WTC11 (cell line): ENCODE results near the gene ADIPOR2. TPM values are rescaled to one million over a fixed set of nuclear protein-coding genes. Genes with fewer than 3 reads are reported as not detected.
A peak's percentile ranks its signal among the peaks of the same experiment; 100 is the strongest.

ENCODE experiments used
- ATAC-seq: fragments of 200-7000 bp; cut with Tn5 transposase; 2 replicates; pipeline ENCODE4 v1.10.0; 2021; ENCODE audit warnings: mild to moderate bottlenecking, moderate library complexity
- CTCF ChIA-PET: fragments of 300-600 bp; sonication (Branson Sonifier 250); formaldehyde crosslinking; loops from one replicate; lab custom pipeline; 2021; ENCODE audit warnings: antibody characterized with exemption; lab: Charles Lee
- POLR2A ChIA-PET: fragments of 350-600 bp; sonication (Branson Sonifier 250); formaldehyde crosslinking; loops from one replicate; lab custom pipeline; 2021; ENCODE audit warnings: antibody characterized with exemption; lab: Charles Lee
- DNase-seq: peaks from one replicate; pipeline ENCODE4 v3.0.0; 2021; ENCODE audit warnings: low spot score
- H3K27ac Mint-ChIP-seq: 2 replicates; pipeline ENCODE4 v1.8.0; 2021; ENCODE audit warnings: mixed read lengths
- H3K27me3 Mint-ChIP-seq: 2 replicates; pipeline ENCODE4 v1.8.0; 2021; ENCODE audit warnings: low read depth, mild to moderate bottlenecking, moderate library complexity, mixed read lengths
- H3K36me3 Mint-ChIP-seq: 2 replicates; pipeline ENCODE4 v1.8.0; 2021; ENCODE audit warnings: mixed read lengths
- H3K4me1 Mint-ChIP-seq: 2 replicates; pipeline ENCODE4 v1.8.0; 2022; ENCODE audit warnings: mixed read lengths
- H3K4me3 Mint-ChIP-seq: 2 replicates; pipeline ENCODE4 v1.8.0; 2021; ENCODE audit warnings: mild to moderate bottlenecking, moderate library complexity, mixed read lengths
- H3K9me3 Mint-ChIP-seq: 2 replicates; pipeline ENCODE4 v1.8.0; 2021; ENCODE audit warnings: mixed read lengths
- ATF1 ChIP-seq: sonication (generic); formaldehyde crosslinking; IDR thresholded peaks from 2 replicates; pipeline ENCODE4 v1.8.1; 2023; ENCODE audit warnings: mild to moderate bottlenecking, moderate library complexity, missing genetic modification reagents
- CBFB ChIP-seq: sonication (generic); formaldehyde crosslinking; IDR thresholded peaks from 2 replicates; pipeline ENCODE4 v1.8.1; 2022; ENCODE audit warnings: mild to moderate bottlenecking, low read depth, missing genetic modification reagents
- FOXP1 ChIP-seq: sonication (generic); formaldehyde crosslinking; IDR thresholded peaks from 2 replicates; pipeline ENCODE4 v1.8.0; 2022; ENCODE audit warnings: missing genetic modification reagents, mild to moderate bottlenecking, moderate library complexity, borderline replicate concordance
- JAZF1 ChIP-seq: fragments of 250-450 bp; sonication (Bioruptor Pico); IDR thresholded peaks from 2 replicates; pipeline ENCODE4 v1.9.0; 2021; ENCODE audit warnings: moderate library complexity, mild to moderate bottlenecking, inconsistent platforms
- NFATC4 ChIP-seq: fragments of 250-450 bp; sonication (Bioruptor Pico); IDR thresholded peaks from 2 replicates; pipeline ENCODE4 v1.9.0; 2021; ENCODE audit warnings: mild to moderate bottlenecking
- NFYB ChIP-seq: sonication (generic); formaldehyde crosslinking; conservative IDR thresholded peaks from 2 replicates; pipeline ENCODE4 v1.8.0; 2022; ENCODE audit warnings: low read depth, missing genetic modification reagents
- PREB ChIP-seq: sonication (generic); formaldehyde crosslinking; IDR thresholded peaks from 2 replicates; pipeline ENCODE4 v1.8.1; 2022; ENCODE audit warnings: mild to moderate bottlenecking, missing genetic modification reagents, moderate library complexity, borderline replicate concordance
- PRRX2 ChIP-seq: fragments of 250-450 bp; sonication (Bioruptor Pico); IDR thresholded peaks from 2 replicates; pipeline ENCODE4 v1.8.0; 2021; ENCODE audit warnings: mild to moderate bottlenecking
- RELA ChIP-seq: sonication (generic); formaldehyde crosslinking; IDR thresholded peaks from 2 replicates; pipeline ENCODE4 v1.8.1; 2022; ENCODE audit warnings: missing genetic modification reagents, mild to moderate bottlenecking, borderline replicate concordance
- SMAD3 ChIP-seq: sonication (generic); formaldehyde crosslinking; IDR thresholded peaks from 2 replicates; pipeline ENCODE4 v1.8.0; 2022; ENCODE audit warnings: missing genetic modification reagents, mild to moderate bottlenecking, borderline replicate concordance
- SMAD4 ChIP-seq: sonication (generic); formaldehyde crosslinking; IDR thresholded peaks from 2 replicates; pipeline ENCODE4 v1.8.0; 2022; ENCODE audit warnings: mild to moderate bottlenecking, missing genetic modification reagents
- SP1 ChIP-seq: sonication (generic); formaldehyde crosslinking; conservative IDR thresholded peaks from 2 replicates; pipeline ENCODE4 v1.8.1; 2022; ENCODE audit warnings: missing genetic modification reagents
- USF1 ChIP-seq: sonication (generic); formaldehyde crosslinking; IDR thresholded peaks from 2 replicates; pipeline ENCODE4 v1.8.0; 2022; ENCODE audit warnings: mild to moderate bottlenecking, missing genetic modification reagents
- ZBTB21 ChIP-seq: sonication (generic); formaldehyde crosslinking; IDR thresholded peaks from 2 replicates; pipeline ENCODE4 v1.8.1; 2023; ENCODE audit warnings: mild to moderate bottlenecking, missing genetic modification reagents, borderline replicate concordance
- ZNF121 ChIP-seq: sonication (generic); formaldehyde crosslinking; IDR thresholded peaks from 2 replicates; pipeline ENCODE4 v1.8.0; 2023; ENCODE audit warnings: missing genetic modification reagents
- ZNF138 ChIP-seq: sonication (generic); formaldehyde crosslinking; conservative IDR thresholded peaks from 2 replicates; pipeline ENCODE4 v1.8.1; 2022; ENCODE audit warnings: mild to moderate bottlenecking, moderate library complexity, missing genetic modification reagents
- ZNF317 ChIP-seq: sonication (generic); formaldehyde crosslinking; IDR thresholded peaks from 2 replicates; pipeline ENCODE4 v1.8.1; 2023; ENCODE audit warnings: low read depth, mild to moderate bottlenecking, moderate library complexity, missing genetic modification reagents, borderline replicate concordance
- ZNF416 ChIP-seq: fragments of 250-450 bp; sonication (Bioruptor Pico); IDR thresholded peaks from 2 replicates; pipeline ENCODE4 v1.9.0; 2021; ENCODE audit warnings: mild to moderate bottlenecking, inconsistent platforms
- ZNF423 ChIP-seq: fragments of 250-450 bp; sonication (Bioruptor Pico); IDR thresholded peaks from 2 replicates; pipeline ENCODE4 v2.1.2; 2022; ENCODE audit warnings: mild to moderate bottlenecking, moderate library complexity
- total RNA-seq: library from RNA; stranded (reverse); gene quantifications from 3 replicates; pipeline ENCODE4 v1.2.3, GENCODE V29; 2021
- TF ChIP-seq, protein P1 (sequence below): fragments of 250-450 bp; sonication (Bioruptor Pico); conservative IDR thresholded peaks from 2 replicates; pipeline ENCODE4 v1.9.0; 2021; ENCODE audit warnings: mild to moderate bottlenecking
- TF ChIP-seq, protein P2 (sequence below): sonication (generic); formaldehyde crosslinking; IDR thresholded peaks from 2 replicates; pipeline ENCODE4 v1.8.1; 2023; ENCODE audit warnings: mild to moderate bottlenecking, missing genetic modification reagents, moderate library complexity
- TF ChIP-seq, protein P3 (sequence below): sonication (generic); formaldehyde crosslinking; IDR thresholded peaks from 2 replicates; pipeline ENCODE4 v1.8.1; 2023; ENCODE audit warnings: mild to moderate bottlenecking, missing genetic modification reagents
- TF ChIP-seq, protein P4 (sequence below): fragments of 250-450 bp; sonication (Bioruptor Pico); IDR thresholded peaks from 2 replicates; pipeline ENCODE4 v1.9.0; 2021; ENCODE audit warnings: mild to moderate bottlenecking

ADIPOR2 gene
- total RNA-seq, 1 experiment from 2014 or later, result 38.4 TPM

DNA sequence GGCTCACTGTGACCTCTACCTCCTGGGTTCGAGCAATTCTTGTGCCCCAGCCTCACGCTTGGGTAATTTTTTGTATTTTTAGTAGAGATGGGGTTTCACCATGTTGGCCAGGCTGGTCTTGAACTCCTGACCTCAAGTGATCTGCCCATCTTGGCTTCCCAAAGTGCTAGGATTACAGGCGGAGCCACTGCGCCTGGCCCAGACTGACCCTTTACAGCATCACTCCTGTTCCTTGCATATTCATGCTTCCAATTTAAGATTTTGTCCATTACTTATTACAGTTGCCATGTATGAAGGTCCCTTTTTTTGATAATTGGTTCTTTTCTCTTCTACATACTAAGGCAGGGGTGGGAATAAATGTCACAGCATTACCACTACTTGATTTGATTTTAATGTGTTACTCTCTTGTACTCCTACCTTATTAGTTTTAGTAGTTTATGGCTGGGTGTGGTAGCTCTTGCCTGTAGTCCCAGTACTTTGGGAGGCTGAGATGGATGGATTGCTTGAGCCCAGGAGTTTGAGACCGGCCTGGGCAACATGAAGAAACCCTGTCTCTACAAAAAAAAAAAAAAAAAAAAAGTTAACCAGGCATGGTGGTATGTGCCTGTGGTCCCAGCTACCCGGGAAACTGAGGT is 46.9 kb downstream of the ADIPOR2 start:
- TF ChIP-seq NFYB (CRISPR knock-in tag) (no peak), ATF1 (CRISPR knock-in tag) (no peak), SP1 (no peak), ZNF317 (no peak), ZNF138 (CRISPR knock-in tag) (no peak), NFATC4 (CRISPR knock-in tag) (no peak), ZBTB21 (CRISPR knock-in tag) (no peak), ZNF416 (CRISPR knock-in tag) (no peak), SMAD4 (no peak), USF1 (CRISPR knock-in tag) (no peak), JAZF1 (CRISPR knock-in tag) (no peak), CBFB (no peak), PRRX2 (CRISPR knock-in tag) (no peak), SMAD3 (CRISPR knock-in tag) (no peak), PREB (CRISPR knock-in tag) (no peak), RELA (CRISPR knock-in tag) (no peak), ZNF423 (CRISPR knock-in tag) (no peak)
- TF ChIP-seq, protein P1, sequence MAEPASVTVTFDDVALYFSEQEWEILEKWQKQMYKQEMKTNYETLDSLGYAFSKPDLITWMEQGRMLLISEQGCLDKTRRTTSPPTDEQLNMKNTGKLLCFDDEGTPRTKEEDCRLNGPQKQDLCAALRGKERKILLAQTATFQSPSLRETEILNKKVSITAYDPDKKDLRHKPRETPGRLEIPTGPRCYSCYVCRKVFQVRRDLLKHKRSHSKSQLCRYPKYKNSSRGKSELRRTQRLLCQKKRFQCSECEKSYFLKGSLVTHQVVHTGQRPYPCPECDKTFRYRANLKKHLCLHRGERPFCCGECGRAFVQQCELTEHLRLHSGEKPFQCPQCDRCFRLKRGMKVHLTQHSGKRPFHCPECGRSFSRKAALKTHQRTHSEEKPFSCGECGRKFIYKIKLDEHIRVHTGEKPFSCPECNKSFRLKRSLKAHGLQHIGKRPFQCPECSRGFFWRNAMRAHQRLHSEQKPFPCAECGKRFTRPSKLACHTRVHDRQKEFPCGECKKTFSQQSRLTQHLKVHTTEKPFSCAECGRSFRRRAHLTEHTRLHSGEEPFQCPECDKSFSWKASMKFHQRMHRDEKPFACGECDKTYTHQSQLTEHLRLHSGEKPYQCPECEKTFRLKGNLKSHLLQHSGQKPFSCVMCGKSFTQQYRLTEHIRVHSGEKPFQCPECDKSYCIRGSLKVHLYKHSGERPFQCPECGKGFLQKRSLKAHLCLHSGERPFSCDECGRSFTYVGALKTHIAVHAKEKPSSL (CRISPR knock-in tag), result no peak
- TF ChIP-seq, protein P2, sequence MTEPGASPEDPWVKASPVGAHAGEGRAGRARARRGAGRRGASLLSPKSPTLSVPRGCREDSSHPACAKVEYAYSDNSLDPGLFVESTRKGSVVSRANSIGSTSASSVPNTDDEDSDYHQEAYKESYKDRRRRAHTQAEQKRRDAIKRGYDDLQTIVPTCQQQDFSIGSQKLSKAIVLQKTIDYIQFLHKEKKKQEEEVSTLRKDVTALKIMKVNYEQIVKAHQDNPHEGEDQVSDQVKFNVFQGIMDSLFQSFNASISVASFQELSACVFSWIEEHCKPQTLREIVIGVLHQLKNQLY (CRISPR knock-in tag), result no peak
- TF ChIP-seq, protein P3, sequence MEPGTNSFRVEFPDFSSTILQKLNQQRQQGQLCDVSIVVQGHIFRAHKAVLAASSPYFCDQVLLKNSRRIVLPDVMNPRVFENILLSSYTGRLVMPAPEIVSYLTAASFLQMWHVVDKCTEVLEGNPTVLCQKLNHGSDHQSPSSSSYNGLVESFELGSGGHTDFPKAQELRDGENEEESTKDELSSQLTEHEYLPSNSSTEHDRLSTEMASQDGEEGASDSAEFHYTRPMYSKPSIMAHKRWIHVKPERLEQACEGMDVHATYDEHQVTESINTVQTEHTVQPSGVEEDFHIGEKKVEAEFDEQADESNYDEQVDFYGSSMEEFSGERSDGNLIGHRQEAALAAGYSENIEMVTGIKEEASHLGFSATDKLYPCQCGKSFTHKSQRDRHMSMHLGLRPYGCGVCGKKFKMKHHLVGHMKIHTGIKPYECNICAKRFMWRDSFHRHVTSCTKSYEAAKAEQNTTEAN, result no peak
- CTCF ChIA-PET, result no interaction called here

GRCh38 chr12:1738446-1738845 is 47.6 kb downstream of the ADIPOR2 start:
- Mint-ChIP-seq H3K27ac (peak overlapping the region; percentile 14; the same call in 1 of the 2 replicates), H3K36me3 (no peaks in the 10 kb centered on the region; the same call in 1 of the 2 replicates), H3K4me3 (no peak overlapping the region), H3K9me3 (no peaks in the 10 kb centered on the region), H3K4me1 (peaks cover 31% of the 10 kb centered on the region), H3K27me3 (no peaks in the 10 kb centered on the region)
- TF ChIP-seq, protein P4, sequence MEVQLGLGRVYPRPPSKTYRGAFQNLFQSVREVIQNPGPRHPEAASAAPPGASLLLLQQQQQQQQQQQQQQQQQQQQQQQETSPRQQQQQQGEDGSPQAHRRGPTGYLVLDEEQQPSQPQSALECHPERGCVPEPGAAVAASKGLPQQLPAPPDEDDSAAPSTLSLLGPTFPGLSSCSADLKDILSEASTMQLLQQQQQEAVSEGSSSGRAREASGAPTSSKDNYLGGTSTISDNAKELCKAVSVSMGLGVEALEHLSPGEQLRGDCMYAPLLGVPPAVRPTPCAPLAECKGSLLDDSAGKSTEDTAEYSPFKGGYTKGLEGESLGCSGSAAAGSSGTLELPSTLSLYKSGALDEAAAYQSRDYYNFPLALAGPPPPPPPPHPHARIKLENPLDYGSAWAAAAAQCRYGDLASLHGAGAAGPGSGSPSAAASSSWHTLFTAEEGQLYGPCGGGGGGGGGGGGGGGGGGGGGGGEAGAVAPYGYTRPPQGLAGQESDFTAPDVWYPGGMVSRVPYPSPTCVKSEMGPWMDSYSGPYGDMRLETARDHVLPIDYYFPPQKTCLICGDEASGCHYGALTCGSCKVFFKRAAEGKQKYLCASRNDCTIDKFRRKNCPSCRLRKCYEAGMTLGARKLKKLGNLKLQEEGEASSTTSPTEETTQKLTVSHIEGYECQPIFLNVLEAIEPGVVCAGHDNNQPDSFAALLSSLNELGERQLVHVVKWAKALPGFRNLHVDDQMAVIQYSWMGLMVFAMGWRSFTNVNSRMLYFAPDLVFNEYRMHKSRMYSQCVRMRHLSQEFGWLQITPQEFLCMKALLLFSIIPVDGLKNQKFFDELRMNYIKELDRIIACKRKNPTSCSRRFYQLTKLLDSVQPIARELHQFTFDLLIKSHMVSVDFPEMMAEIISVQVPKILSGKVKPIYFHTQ, result no peak
- TF ChIP-seq FOXP1 (CRISPR knock-in tag) (no peak), ZNF121 (CRISPR knock-in tag) (no peak), SMAD4 (no peak)
- POLR2A ChIA-PET, result no interaction called here
- DNase-seq (no peak), ATAC-seq (no peak)
- CTCF ChIA-PET, result no interaction called here

More for the DNA sequence above, 46.9 kb downstream of the ADIPOR2 start:
- POLR2A ChIA-PET, result no interaction called here
- Mint-ChIP-seq H3K27me3 (no peaks in the 10 kb centered on the region), H3K27ac (no peak overlapping the region), H3K4me3 (no peak overlapping the region), H3K36me3 (no peaks in the 10 kb centered on the region; the same call in 1 of the 2 replicates), H3K9me3 (no peaks in the 10 kb centered on the region), H3K4me1 (peaks cover 31% of the 10 kb centered on the region)
- DNase-seq, result no peak
- no peak for ATAC-seq
